ENCODE measurements around the gene NBEAL2.

- TF ChIP-seq POLR2A (IDR thresholded peaks at IDR 0.05; ENCODE audit: low read depth, low read length), result no peak
- TF ChIP-seq POLR2AphosphoS5 (IDR thresholded peaks at IDR 0.05; ENCODE audit: low read depth, low read length), result no peak
- no peak for TF ChIP-seq TAF1 (IDR thresholded peaks at IDR 0.05; ENCODE audit: borderline replicate concordance, low read depth, low read length)
These were observed 26.0 kb downstream of the NBEAL2 start for GRCh38 chr3:47005212-47006144.

All from GM12892 (cell line).